Stimulated activated effector memory CD8-positive, alpha-beta T cell treated with anti-CD3 and anti-CD28 coated beads, Interleukin-12 subunit alpha, Interleukin-12 subunit beta, amount 100 ng/mL, for 72 hours (primary cell): ENCODE data around the gene AHI1.
"Not testable (repeated sequence)": the region's sequence is repeated elsewhere in the genome, so short reads cannot be mapped to it uniquely, and the experiment has no call there.

Source experiments
- ATAC-seq: fragments of 150-1000 bp; cut with Tn5 transposase; 2 replicates; pipeline ENCODE4 v1.10.0; 2021
- DNase-seq, 2 donors: peaks; one replicate each; pipeline ENCODE4 v3.0.0; 2021 to 2022; ENCODE audit warnings: low spot score in 2 of 2
- H3K27ac Mint-ChIP-seq: one replicate; pipeline ENCODE4 v1.8.0; 2022; ENCODE audit warnings: mild to moderate bottlenecking, mixed read lengths
- H3K36me3 Mint-ChIP-seq: one replicate; pipeline ENCODE4 v1.8.0; 2022; ENCODE audit warnings: mild to moderate bottlenecking, mixed read lengths
- H3K4me1 Mint-ChIP-seq: one replicate; pipeline ENCODE4 v1.8.0; 2022; ENCODE audit warnings: mixed read lengths
- H3K4me3 Mint-ChIP-seq: one replicate; pipeline ENCODE4 v1.8.0; 2022; ENCODE audit warnings: mild to moderate bottlenecking, mixed read lengths
- H3K9me3 Mint-ChIP-seq: one replicate; pipeline ENCODE4 v1.8.0; 2022; ENCODE audit warnings: mixed read lengths

Gene AHI1

DNA sequence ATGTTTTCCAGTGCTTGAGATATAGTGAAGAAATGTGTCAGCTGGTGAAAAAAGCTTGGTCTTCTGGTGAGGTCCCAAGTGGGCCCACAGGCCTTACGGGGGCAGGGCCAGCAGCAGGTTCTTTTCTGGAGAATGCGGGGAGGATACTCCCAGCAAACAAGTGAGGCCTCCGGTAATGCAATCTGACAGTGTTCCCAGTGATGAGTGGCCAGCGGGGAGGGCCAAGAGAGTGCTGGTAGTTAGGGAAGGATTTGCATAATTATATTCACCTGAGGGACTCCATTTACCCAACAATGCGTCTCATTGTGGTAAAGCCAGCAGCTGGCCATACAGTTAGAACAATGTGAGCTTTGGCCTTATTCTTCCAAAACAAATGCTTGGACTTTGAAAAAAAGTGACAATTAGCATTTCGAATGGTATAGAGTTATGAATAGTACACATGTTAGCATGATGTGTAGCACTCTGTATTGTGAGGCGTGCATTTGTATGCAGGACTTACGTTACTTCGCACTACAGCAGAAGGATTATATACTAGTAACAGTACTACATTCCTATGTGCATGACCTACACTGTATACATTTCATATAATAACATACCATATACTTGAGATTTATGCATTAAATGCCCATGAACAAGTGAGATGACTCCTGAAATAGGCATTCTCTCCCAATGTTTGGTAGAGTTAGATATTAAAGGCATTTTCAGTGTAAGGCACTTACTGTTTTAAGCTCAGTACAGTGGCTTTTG is 246.6 kb downstream of the AHI1 start:
- Mint-ChIP-seq H3K9me3 (no peaks in the 10 kb centered on the region), H3K36me3 (no peaks in the 10 kb centered on the region), H3K27ac (no peak overlapping the region), H3K4me1 (no peaks in the 10 kb centered on the region), H3K4me3 (no peak overlapping the region)
- ATAC-seq (no peak), DNase-seq (no peak)

- Mint-ChIP-seq H3K9me3 (no peaks in the 10 kb centered on the region), H3K27ac (no peak overlapping the region), H3K4me1 (no peaks in the 10 kb centered on the region), H3K4me3 (no peak overlapping the region), H3K36me3 (no peaks in the 10 kb centered on the region)
- DNase-seq = no peak
- no peak for ATAC-seq
These were observed 247.3 kb downstream of the AHI1 start for GRCh38 chr6:135250234-135250633.

- H3K36me3 Mint-ChIP-seq, H3K4me3 Mint-ChIP-seq, DNase-seq, H3K9me3 Mint-ChIP-seq, H3K4me1 Mint-ChIP-seq, H3K27ac Mint-ChIP-seq, ATAC-seq: not testable (repeated sequence)
These were observed 251.0 kb downstream of the AHI1 start for GRCh38 chr6:135246412-135247012.

- DNase-seq (no peak), ATAC-seq (no peak)
- H3K27ac Mint-ChIP-seq = no peak overlapping the region
- no peaks in the 10 kb centered on the region for H3K4me1 Mint-ChIP-seq
- no peak overlapping the region for H3K4me3 Mint-ChIP-seq
- no peaks in the 10 kb centered on the region for H3K9me3 Mint-ChIP-seq
- no peaks in the 10 kb centered on the region for H3K36me3 Mint-ChIP-seq
These were observed 252.7 kb downstream of the AHI1 start for GRCh38 chr6:135244805-135245204.

GRCh38 chr6:135243871-135244796 is 253.4 kb downstream of the AHI1 start:
- DNase-seq (no peak), ATAC-seq (no peak)
- no peaks in the 10 kb centered on the region for H3K36me3 Mint-ChIP-seq
- H3K4me3 Mint-ChIP-seq = no peak overlapping the region
- no peaks in the 10 kb centered on the region for H3K9me3 Mint-ChIP-seq
- no peaks in the 10 kb centered on the region for H3K4me1 Mint-ChIP-seq
- no peak overlapping the region for H3K27ac Mint-ChIP-seq

DNA sequence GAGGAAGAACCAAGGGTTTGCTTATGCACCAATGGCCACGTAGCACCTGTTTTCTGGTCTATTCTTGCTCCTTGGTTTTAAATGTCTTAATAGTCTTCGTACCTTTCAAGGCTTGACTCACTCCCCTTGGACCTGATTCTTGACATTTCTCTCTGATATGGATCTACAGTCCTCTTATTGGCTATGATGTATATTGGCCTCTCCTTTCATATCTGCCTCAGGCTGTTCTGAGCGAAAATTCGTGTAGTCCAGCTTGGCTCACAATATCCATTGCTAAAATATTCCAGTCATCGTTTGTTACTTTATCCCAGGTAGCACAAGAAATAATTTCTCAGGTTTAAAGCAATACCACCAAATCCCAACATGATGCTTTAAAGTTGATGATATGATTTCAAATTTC is 256.8 kb downstream of the AHI1 start:
- Mint-ChIP-seq H3K4me3 (no peak overlapping the region), H3K27ac (no peak overlapping the region), H3K4me1 (peaks cover 6% of the 10 kb centered on the region), H3K36me3 (no peaks in the 10 kb centered on the region), H3K9me3 (no peaks in the 10 kb centered on the region)
- ATAC-seq (no peak), DNase-seq (no peak)

GRCh38 chr6:135236732-135237131 is 260.8 kb downstream of the AHI1 start:
- ATAC-seq (no peak), DNase-seq (no peak)
- Mint-ChIP-seq H3K4me1 (peaks cover 14% of the 10 kb centered on the region), H3K9me3 (no peaks in the 10 kb centered on the region), H3K4me3 (no peak overlapping the region), H3K36me3 (no peaks in the 10 kb centered on the region), H3K27ac (peak overlapping the region; percentile 12)

- H3K4me1 Mint-ChIP-seq = peaks cover 18% of the 10 kb centered on the region
- no peak overlapping the region for H3K4me3 Mint-ChIP-seq
These were observed 261.2 kb downstream of the AHI1 start for GRCh38 chr6:135236319-135236718.

GRCh38 chr6:135235716-135236115 is 261.8 kb downstream of the AHI1 start:
- no peak overlapping the region for H3K27ac Mint-ChIP-seq
- no peaks in the 10 kb centered on the region for H3K36me3 Mint-ChIP-seq
- no peaks in the 10 kb centered on the region for H3K9me3 Mint-ChIP-seq
- ATAC-seq = no peak
- H3K4me3 Mint-ChIP-seq = no peak overlapping the region
- H3K4me1 Mint-ChIP-seq = peaks cover 23% of the 10 kb centered on the region
- DNase-seq = no peak

More at GRCh38 chr6:135236319-135236718, 261.2 kb downstream of the AHI1 start:
- peak overlapping the region; percentile 12 for H3K27ac Mint-ChIP-seq
- no peaks in the 10 kb centered on the region for H3K36me3 Mint-ChIP-seq
- ATAC-seq (no peak), DNase-seq (no peak)
- no peaks in the 10 kb centered on the region for H3K9me3 Mint-ChIP-seq

DNA sequence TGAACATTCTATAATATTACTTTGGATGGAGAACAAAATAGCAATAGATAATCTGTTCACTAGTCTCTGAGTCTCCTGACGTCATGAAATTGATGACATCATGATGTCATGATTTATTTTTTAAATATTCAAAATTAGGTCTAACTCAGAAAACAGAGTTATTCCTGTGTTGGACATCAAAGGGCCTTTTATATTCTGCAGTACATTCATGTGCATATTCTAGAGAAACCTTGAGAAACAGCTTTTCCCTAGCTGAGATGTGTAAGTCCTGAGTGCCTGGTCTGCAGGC is 263.1 kb downstream of the AHI1 start:
- Mint-ChIP-seq H3K4me1 (peaks cover 23% of the 10 kb centered on the region), H3K4me3 (no peak overlapping the region), H3K27ac (no peak overlapping the region), H3K9me3 (no peaks in the 10 kb centered on the region), H3K36me3 (no peaks in the 10 kb centered on the region)
- ATAC-seq (no peak), DNase-seq (no peak)

GRCh38 chr6:135233686-135234491 is 263.7 kb downstream of the AHI1 start:
- no peak overlapping the region for H3K4me3 Mint-ChIP-seq
- H3K9me3 Mint-ChIP-seq = no peaks in the 10 kb centered on the region
- DNase-seq (no peak), ATAC-seq (peak; percentile 27)
- peaks cover 23% of the 10 kb centered on the region for H3K4me1 Mint-ChIP-seq
- H3K27ac Mint-ChIP-seq = no peak overlapping the region
- no peaks in the 10 kb centered on the region for H3K36me3 Mint-ChIP-seq
